ENCODE results near the gene INO80C. TPM values are rescaled to one million over a fixed set of nuclear protein-coding genes. Genes with fewer than 3 reads are reported as not detected.

The INO80C gene
- polyA plus RNA-seq, 1 donor = 31.2 TPM

DNA sequence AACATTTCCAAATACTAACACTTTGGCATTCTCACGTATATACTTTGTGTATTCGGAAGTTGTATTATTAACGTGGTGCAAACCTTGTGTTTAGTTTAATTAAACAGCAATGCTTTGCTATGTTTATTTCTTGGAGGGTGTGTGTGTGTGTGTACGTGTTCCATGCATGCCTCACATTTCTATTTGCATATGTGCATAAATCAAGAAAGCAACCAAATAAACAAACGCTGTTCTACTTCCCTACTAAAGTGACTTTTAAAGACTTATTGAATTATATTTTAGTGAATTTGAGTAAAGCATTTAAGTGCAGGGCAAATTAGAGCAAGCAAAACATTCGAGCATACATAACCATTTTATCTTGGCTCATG, 66.4 kb downstream of the INO80C start:
- no peak for DNase-seq

DNA sequence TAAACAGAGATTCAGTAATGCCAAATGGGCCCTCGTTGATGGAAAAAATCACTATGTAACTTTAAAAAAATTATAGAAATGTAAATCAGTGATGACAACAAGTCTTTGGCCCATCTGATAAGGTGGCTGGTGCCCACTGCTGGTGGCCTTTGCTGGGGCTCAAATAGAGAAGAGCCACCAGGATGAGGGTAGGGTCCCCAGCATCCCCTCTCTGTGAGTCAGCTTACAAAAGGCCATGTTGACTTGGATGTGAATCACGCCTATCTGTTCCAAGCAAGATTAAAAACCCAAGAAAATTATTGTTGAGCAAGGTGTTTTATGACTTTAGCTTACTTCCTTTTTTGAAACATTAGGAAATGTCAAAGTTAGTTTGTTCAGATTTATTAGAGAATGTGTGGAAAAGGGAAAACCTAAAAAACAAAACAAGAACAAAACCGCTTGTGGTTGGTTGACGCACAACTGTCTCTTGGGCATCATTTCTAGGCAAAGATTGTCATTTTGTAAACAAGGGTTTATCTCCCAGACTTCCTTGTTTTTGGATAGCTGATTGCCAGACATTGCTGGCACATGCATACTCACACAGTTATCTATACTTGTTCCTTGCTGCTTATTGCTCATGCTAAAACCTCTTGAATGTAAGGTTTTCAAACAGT, 66.9 kb downstream of the INO80C start:
- DNase-seq = no peak

DNA sequence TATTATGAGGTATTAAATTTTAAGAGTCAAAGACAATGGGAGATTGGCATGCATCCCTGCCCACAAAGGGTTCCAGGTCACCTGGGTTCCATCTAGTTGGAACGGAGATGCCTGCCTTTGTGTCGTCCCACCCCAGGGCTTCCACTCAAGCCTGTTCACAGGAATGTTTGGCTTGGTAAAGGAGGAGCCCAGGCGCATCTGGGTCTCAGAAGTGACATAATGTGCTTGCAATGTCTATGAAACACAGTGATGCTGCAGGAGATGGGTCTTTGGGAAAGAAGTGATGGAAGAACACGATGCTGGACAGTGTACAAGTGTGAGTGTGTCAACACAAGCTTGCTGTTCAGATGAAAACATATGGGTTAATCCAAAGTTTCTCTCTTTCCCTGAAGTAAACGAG, 71.0 kb downstream of the INO80C start:
- no peak for DNase-seq

DNA sequence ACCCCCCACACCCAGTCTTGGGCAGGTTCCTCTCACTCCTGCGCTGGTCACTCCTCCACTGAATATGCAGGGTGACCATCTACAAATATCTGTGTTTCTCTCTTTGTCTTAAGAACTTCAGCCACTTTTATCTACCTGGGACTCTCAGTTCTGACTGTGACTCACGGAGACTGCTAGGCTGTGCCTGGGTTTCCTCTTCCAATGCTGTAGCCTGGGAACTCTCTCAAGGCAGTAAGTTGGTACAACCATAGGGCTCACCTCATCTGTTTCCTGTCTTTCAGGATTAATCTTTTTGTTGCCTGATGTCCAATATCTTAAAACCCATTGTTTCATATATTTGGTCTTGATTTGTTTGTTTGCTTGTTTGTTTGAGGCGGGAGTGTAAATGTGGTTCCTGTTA, 73.4 kb downstream of the INO80C start:
- DNase-seq = no peak

DNA sequence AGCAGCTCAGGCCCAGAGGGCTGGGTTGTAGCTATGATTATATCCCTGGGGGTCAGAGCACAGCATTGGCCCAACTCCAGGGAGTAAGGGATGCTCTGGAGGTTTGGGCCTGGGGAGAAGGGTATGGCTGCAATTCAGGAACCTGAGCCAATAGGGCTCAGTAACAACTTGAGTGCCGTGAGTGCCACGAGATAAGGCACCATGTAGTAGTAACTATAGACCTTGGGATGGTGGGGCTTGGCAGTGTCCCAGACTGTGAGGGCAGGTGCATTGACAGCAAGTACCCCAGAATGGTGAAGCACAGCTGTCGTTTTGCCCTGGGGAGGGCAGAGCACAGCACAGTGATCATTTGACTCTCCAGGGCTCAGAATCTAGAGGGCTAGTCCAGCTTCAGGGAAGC, 75.5 kb downstream of the INO80C start:
- DNase-seq = no peak

DNA sequence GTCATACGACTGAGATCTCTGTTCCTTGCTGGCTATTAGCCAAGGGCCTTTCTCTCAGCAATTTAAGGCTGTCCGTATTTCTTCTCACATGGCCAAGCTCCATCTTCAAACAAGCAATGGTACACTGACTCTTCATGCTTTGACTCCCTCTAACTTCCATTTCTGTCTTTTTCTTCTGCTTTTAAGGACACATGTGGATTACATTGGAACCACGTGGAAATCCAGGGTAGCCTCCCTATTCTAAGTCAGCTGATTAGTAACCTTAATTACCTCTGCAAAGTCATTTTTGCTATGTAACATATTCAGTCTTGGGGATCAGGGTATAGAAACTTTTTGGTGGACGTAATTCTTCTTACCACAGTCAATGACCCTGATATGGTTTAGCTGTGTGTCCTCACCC, 79.2 kb downstream of the INO80C start:
- DNase-seq = no peak

Other genes starting within 250 kb of the INO80C start
- gene ZSCAN30, start 207.7 kb downstream of the INO80C start, polyA plus RNA-seq (ENCODE audit: insufficient read length) = 68.0 TPM
- gene ZNF24, start 153.5 kb downstream of the INO80C start, polyA plus RNA-seq (ENCODE audit: insufficient read length) = 84.1 TPM
- gene ZNF396, start 120.6 kb downstream of the INO80C start, polyA plus RNA-seq (ENCODE audit: insufficient read length) = 7.2 TPM
- gene GALNT1, start 83.8 kb upstream of the INO80C start, polyA plus RNA-seq (ENCODE audit: insufficient read length) = 73.8 TPM